ENCODE measurements around the gene PNPLA8.

- TF ChIP-seq CTCF (IDR thresholded peaks at IDR 0.05; ENCODE audit: insufficient read depth, low read length), result no peak
- no peak for TF ChIP-seq POLR2AphosphoS5 (IDR thresholded peaks at IDR 0.05; ENCODE audit: low read depth)
- TF ChIP-seq SPI1 (IDR thresholded peaks at IDR 0.05; ENCODE audit: borderline replicate concordance, low read depth), result no peak
These were observed 98.2 kb downstream of the PNPLA8 start for GRCh38 chr7:108427766-108428165.
